Pancreas (tissue), 10 donors: ENCODE data around the gene VEGFB. TPM values are rescaled to one million over a fixed set of nuclear protein-coding genes. Genes with fewer than 3 reads are reported as not detected.

Experiments
- ATAC-seq, 4 donors: fragments of 200-7000 bp; cut with Tn5 transposase; one replicate each; pipeline versions ENCODE4 v1.8.0 to v1.9.1; 2020; ENCODE audit warnings: mild to moderate bottlenecking in 4 of 4, moderate library complexity in 4 of 4
- DNase-seq, 6 donors: peaks; one replicate each; pipeline ENCODE4 v3.0.0-alpha.2; 2020
- FAIRE-seq: peaks from 2 replicates; lab custom pipeline; 2012; peaks lifted over from hg19 to GRCh38; lab: Jason Lieb, UNC
- H3K27ac ChIP-seq, 4 donors: fragments of 200-600 bp; sonication (generic); 1 replicate in 3 of 4; 2 replicates in 1 of 4; pipeline versions ENCODE4 v1.5.0 to v1.8.0; 2020
- H3K27me3 ChIP-seq, 4 donors: fragments of 200-600 bp; one replicate each; pipeline ENCODE4 v1.8.0; 2021
- H3K36me3 ChIP-seq, 3 donors: fragments of 200-600 bp; sonication (generic) in 1 of 3; one replicate each; pipeline versions ENCODE4 v1.5.0 to v1.8.0; 2020 to 2021
- H3K4me1 ChIP-seq, 3 donors: fragments of 200-600 bp; one replicate each; pipeline ENCODE4 v1.8.0; 2021
- H3K4me3 ChIP-seq, 4 donors: fragments of 200-600 bp; sonication (generic) in 2 of 4; one replicate each; pipeline versions ENCODE4 v1.5.0 to v1.8.0; 2020 to 2021
- H3K9me3 ChIP-seq, 4 donors: fragments of 200-600 bp; one replicate each; pipeline ENCODE4 v1.8.0; 2021
- CTCF ChIP-seq, 4 donors: fragments of 200-600 bp; sonication (generic) in 3 of 4; IDR thresholded peaks; one replicate each; pipeline versions ENCODE4 v1.5.0 to v1.8.0; 2021; ENCODE audit warnings: antibody characterized with exemption in 4 of 4
- WGBS, 2 donors: extraction: QIAGEN DNeasy Blood & Tissue Kit; methylation state at CpG; one replicate each; pipeline ENCODE4 v1.1.7; 2013; 5-methylcytosine and 5-hydroxymethylcytosine counted together
- intact Hi-C, 3 donors: fragments of 100-400 bp; cut with DNase I; formaldehyde crosslinking; loops; one replicate each; pipeline versions ENCODE4 v1.11.1 to v1.14.2; 2022
- polyA plus RNA-seq, 2 donors: library from polyadenylated mRNA; stranded (reverse); fragments of 200-250 nt; gene quantifications; one replicate each; pipeline ENCODE4 v1.2.3, GENCODE V29; 2013
- total RNA-seq, 6 donors: library from RNA; stranded (reverse); fragmentation: NEBNext Ultra II Directional in 4 of 6; extraction: Animal tissue kit (Norgen Biotek cat#: 25700) in 4 of 6; gene quantifications; one replicate each; pipeline versions ENCODE4 v1.2.1 to v1.2.4, GENCODE V29; 2021 to 2023
- donor health status: healthy with polysubstance abuse.
- donor health status: DM: no; HTN: no; CAD: no; lungs with moderate emphysema.
- donor health status: DM: no; HTN: no; CAD: no.
- donor health status: control.
- donor health status: control.
- donor health status: Bipolar disorder and iron deficiency.
- donor health status: DM: yes; HTN: yes; CAD: no.
- donor health status: DM: no; HTN: no; CAD: no.
- donor health status: DM: no; HTN: no; CAD: no.
- donor health status: DM: yes; HTN: yes; CAD: no.

The VEGFB gene
- total and polyA plus RNA-seq, 8 donors = 54.1 to 115 (median 63.2) TPM

- 0 to 1% methylated on average over 58 of the region's 58 CpGs for WGBS, 2 donors
- TF ChIP-seq CTCF (IDR thresholded peaks at IDR 0.05) = no peak
- intact Hi-C loops = no loop called here
- peak; percentile 56 to 74 (median 66) for ATAC-seq
- Histone ChIP-seq H3K4me3 (peak within 1 kb of the TSS; percentile 78 to 91 (median 80)), H3K9me3 (no peaks in the 10 kb centered on the region), H3K36me3 (no peaks in the 10 kb centered on the region), H3K27me3 (no peaks in the 10 kb centered on the region), H3K27ac (peak within 1 kb of the TSS; percentile 97 to 100 (median 98)), H3K4me1 (peaks cover 29 to 55% (median 46%) of the 10 kb centered on the region in 3 donors)
- DNase-seq = peak; percentile 97 to 99 (median 99)
- no peak for FAIRE-seq
These were observed 6.3 kb downstream of the VEGFB start, which contains the start of gene FKBP2 for GRCh38 chr11:64240435-64241240. FKBP2 (plus strand) TSS chr11:64241095; CDS start chr11:64242388, 1,293 bp downstream.

- H3K9me3 ChIP-seq = no peaks in the 10 kb centered on the region
- WGBS, 2 donors = 0 to 2% methylated on average over 24 of the region's 24 CpGs
- ATAC-seq (peak; percentile 69 to 82 (median 76)), DNase-seq (peak in 5 of 6 donors; percentile 100), FAIRE-seq (no peak)
- no peaks in the 10 kb centered on the region for H3K36me3 ChIP-seq
- peaks cover 29 to 49% (median 46%) of the 10 kb centered on the region in 3 donors for H3K4me1 ChIP-seq
- H3K4me3 ChIP-seq = peak overlapping the region; percentile 26 to 78 (median 57)
- H3K27ac ChIP-seq = peak overlapping the region; percentile 97 to 100 (median 98)
- intact Hi-C loops = no loop called here
- H3K27me3 ChIP-seq = no peaks in the 10 kb centered on the region
- TF ChIP-seq CTCF (IDR thresholded peaks at IDR 0.05) = no peak
These were observed 6.8 kb downstream of the VEGFB start for GRCh38 chr11:64241241-64241490.

- Histone ChIP-seq H3K4me3 (peak overlapping the region; percentile 78 to 91 (median 80)), H3K27ac (peak overlapping the region; percentile 97 to 100 (median 98)), H3K9me3 (no peaks in the 10 kb centered on the region), H3K36me3 (no peaks in the 10 kb centered on the region), H3K27me3 (no peaks in the 10 kb centered on the region), H3K4me1 (peaks cover 29 to 48% (median 43%) of the 10 kb centered on the region in 3 donors)
- WGBS, 2 donors = 0% methylated on average over 60 to 63 of the region's 63 CpGs
- ATAC-seq = peak in 3 of 4 donors; percentile 0 to 4 (median 2)
- FAIRE-seq = no peak
- peak in 4 of 6 donors; percentile 70 to 100 (median 85) for DNase-seq
- no peak for TF ChIP-seq CTCF (IDR thresholded peaks at IDR 0.05)
- intact Hi-C loops = no loop called here
These were observed 7.3 kb downstream of the VEGFB start for GRCh38 chr11:64241491-64242374.

- FAIRE-seq = no peak
- H3K9me3 ChIP-seq = no peaks in the 10 kb centered on the region
- H3K27ac ChIP-seq = peak overlapping the region in 1 of 4 donors; percentile 100
- no peaks in the 10 kb centered on the region for H3K36me3 ChIP-seq
- 65 to 73% methylated on average over 8 of the region's 8 CpGs for WGBS, 2 donors
- H3K4me1 ChIP-seq = peaks cover 22 to 44% (median 33%) of the 10 kb centered on the region in 3 donors
- no peak for TF ChIP-seq CTCF (IDR thresholded peaks at IDR 0.05)
- no peak for ATAC-seq
- intact Hi-C loops = no loop called here
- peak overlapping the region in 2 of 4 donors; percentile 78 for H3K4me3 ChIP-seq
- DNase-seq = no peak
- H3K27me3 ChIP-seq = no peaks in the 10 kb centered on the region
These were observed 9.0 kb downstream of the VEGFB start for GRCh38 chr11:64243236-64243854.
